ENCODE data around the gene PPP2R3B. TPM values are rescaled to one million over a fixed set of nuclear protein-coding genes. Genes with fewer than 3 reads are reported as not detected.

PPP2R3B gene
- total and polyA plus RNA-seq, 2 experiments from 2014 or later = 22.4 to 24.3 TPM

GRCh38 chrX:341541-342101, 45.1 kb downstream of the PPP2R3B start:
- no peaks in the 10 kb centered on the region for H3K9me2 ChIP-seq (replicated peaks; ENCODE audit: insufficient read depth)
- no peaks in the 10 kb centered on the region for H3K4me1 ChIP-seq (ENCODE audit: insufficient read depth)
- H3K27ac ChIP-seq = no peak overlapping the region
- no peaks in the 10 kb centered on the region for H3K79me2 ChIP-seq
- no peaks in the 10 kb centered on the region for H4K20me1 ChIP-seq (ENCODE audit: insufficient read depth, poor library complexity, severe bottlenecking)
- TF ChIP-seq CTCF (IDR thresholded peaks at IDR 0.05; ENCODE audit: poor library complexity) (no peak), EZH2phosphoT487 (IDR thresholded peaks at IDR 0.05; ENCODE audit: low read depth, severe bottlenecking, unreplicated experiment) (no peak), EZH2 (IDR thresholded peaks at IDR 0.05; ENCODE audit: borderline replicate concordance) (no peak)
- no peak for DNase-seq (ENCODE audit: low spot score)
- H3K36me3 ChIP-seq (replicated peaks; ENCODE audit: insufficient read depth, low read depth) = no peaks in the 10 kb centered on the region
- no peaks in the 10 kb centered on the region for H3K9me3 ChIP-seq (ENCODE audit: low read depth)
- no peaks in the 10 kb centered on the region for H3K27me3 ChIP-seq
- H3K4me2 ChIP-seq = no peak overlapping the region
- H2AFZ ChIP-seq = no peak overlapping the region
- H3K4me3 ChIP-seq = no peak overlapping the region
- 96% methylated on average over 25 of the region's 36 CpGs for WGBS (ENCODE audit: low lambda C conversion rate, missing lambda C conversion rate)

- no peak for DNase-seq (ENCODE audit: low spot score)
- Histone ChIP-seq H3K4me2 (no peak overlapping the region), H3K4me3 (no peak overlapping the region), H4K20me1 (ENCODE audit: insufficient read depth, poor library complexity, severe bottlenecking) (no peaks in the 10 kb centered on the region), H3K4me1 (ENCODE audit: insufficient read depth) (no peaks in the 10 kb centered on the region), H3K9me3 (ENCODE audit: low read depth) (no peaks in the 10 kb centered on the region), H3K27ac (no peak overlapping the region), H2AFZ (no peak overlapping the region), H3K36me3 (replicated peaks; ENCODE audit: insufficient read depth, low read depth) (no peaks in the 10 kb centered on the region), H3K79me2 (no peaks in the 10 kb centered on the region), H3K9me2 (replicated peaks; ENCODE audit: insufficient read depth) (no peaks in the 10 kb centered on the region), H3K27me3 (no peaks in the 10 kb centered on the region)
- TF ChIP-seq EZH2phosphoT487 (IDR thresholded peaks at IDR 0.05; ENCODE audit: low read depth, severe bottlenecking, unreplicated experiment) (no peak), EZH2 (IDR thresholded peaks at IDR 0.05; ENCODE audit: borderline replicate concordance) (no peak), CTCF (IDR thresholded peaks at IDR 0.05; ENCODE audit: poor library complexity) (no peak)
- 91% methylated on average over 32 of the region's 52 CpGs for WGBS (ENCODE audit: low lambda C conversion rate, missing lambda C conversion rate)
These were observed 45.9 kb downstream of the PPP2R3B start for GRCh38 chrX:340641-341423.

- Histone ChIP-seq H3K27ac (no peak overlapping the region), H3K9me3 (ENCODE audit: low read depth) (no peaks in the 10 kb centered on the region), H3K4me3 (no peak overlapping the region), H3K4me2 (no peak overlapping the region), H3K79me2 (no peaks in the 10 kb centered on the region), H3K9me2 (replicated peaks; ENCODE audit: insufficient read depth) (no peaks in the 10 kb centered on the region), H2AFZ (no peak overlapping the region), H3K27me3 (no peaks in the 10 kb centered on the region), H4K20me1 (ENCODE audit: insufficient read depth, poor library complexity, severe bottlenecking) (no peaks in the 10 kb centered on the region), H3K4me1 (ENCODE audit: insufficient read depth) (no peaks in the 10 kb centered on the region), H3K36me3 (replicated peaks; ENCODE audit: insufficient read depth, low read depth) (no peaks in the 10 kb centered on the region)
- no CpG with 5 or more reads among the region's 24 CpGs for WGBS (ENCODE audit: low lambda C conversion rate, missing lambda C conversion rate)
- no peak for DNase-seq (ENCODE audit: low spot score)
- TF ChIP-seq EZH2phosphoT487 (IDR thresholded peaks at IDR 0.05; ENCODE audit: low read depth, severe bottlenecking, unreplicated experiment) = no peak
- no peak for TF ChIP-seq EZH2 (IDR thresholded peaks at IDR 0.05; ENCODE audit: borderline replicate concordance)
- TF ChIP-seq CTCF (IDR thresholded peaks at IDR 0.05; ENCODE audit: poor library complexity) = no peak
These were observed 46.6 kb downstream of the PPP2R3B start for GRCh38 chrX:340121-340520.
